C4-2B (cell line): ENCODE results near the gene GRK7.

Experiments used
- H3K27ac ChIP-seq: fragments of 450-650 bp; 2 replicates; pipeline ENCODE4 v1.5.1; 2017
- ZFX ChIP-seq: fragments of 450-650 bp; IDR thresholded peaks from 2 replicates; pipeline ENCODE4 v1.6.1; 2017
- TF ChIP-seq, protein P1 (sequence below): fragments of 450-650 bp; conservative IDR thresholded peaks from 2 replicates; pipeline ENCODE4 v1.5.1; 2017; ENCODE audit warnings: mild to moderate bottlenecking

Gene GRK7

GRCh38 chr3:141763088-141763750, at the start of gene GRK7:
TSS of gene GRK7 (plus strand) at chr3:141763408. CDS start at chr3:141778285, 14,877 bp downstream.
- H3K27ac ChIP-seq: no peak within 1 kb of the TSS
- TF ChIP-seq, protein P1, sequence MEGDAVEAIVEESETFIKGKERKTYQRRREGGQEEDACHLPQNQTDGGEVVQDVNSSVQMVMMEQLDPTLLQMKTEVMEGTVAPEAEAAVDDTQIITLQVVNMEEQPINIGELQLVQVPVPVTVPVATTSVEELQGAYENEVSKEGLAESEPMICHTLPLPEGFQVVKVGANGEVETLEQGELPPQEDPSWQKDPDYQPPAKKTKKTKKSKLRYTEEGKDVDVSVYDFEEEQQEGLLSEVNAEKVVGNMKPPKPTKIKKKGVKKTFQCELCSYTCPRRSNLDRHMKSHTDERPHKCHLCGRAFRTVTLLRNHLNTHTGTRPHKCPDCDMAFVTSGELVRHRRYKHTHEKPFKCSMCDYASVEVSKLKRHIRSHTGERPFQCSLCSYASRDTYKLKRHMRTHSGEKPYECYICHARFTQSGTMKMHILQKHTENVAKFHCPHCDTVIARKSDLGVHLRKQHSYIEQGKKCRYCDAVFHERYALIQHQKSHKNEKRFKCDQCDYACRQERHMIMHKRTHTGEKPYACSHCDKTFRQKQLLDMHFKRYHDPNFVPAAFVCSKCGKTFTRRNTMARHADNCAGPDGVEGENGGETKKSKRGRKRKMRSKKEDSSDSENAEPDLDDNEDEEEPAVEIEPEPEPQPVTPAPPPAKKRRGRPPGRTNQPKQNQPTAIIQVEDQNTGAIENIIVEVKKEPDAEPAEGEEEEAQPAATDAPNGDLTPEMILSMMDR: no peak
- no peak for TF ChIP-seq ZFX

DNA sequence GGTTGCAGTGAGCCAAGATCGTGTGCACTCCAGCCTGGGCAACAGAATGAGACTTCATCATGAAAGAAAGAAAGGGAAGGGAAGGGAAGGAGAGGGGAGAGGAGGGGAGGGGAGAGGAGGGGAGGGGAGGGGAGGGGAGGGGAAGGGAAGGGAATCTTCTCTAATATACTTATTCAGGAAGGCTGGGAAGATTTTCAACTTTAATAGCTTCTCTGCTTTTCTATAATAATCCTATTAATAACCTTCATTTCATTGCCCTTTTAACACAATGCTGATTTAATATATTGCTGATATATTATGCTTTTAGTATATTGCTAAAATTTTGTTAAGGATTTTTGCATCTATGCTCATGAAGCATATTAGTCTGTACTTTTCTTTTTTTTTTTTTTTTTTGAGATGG, 48.5 kb upstream of the GRK7 start:
- TF ChIP-seq ZFX: no peak
- TF ChIP-seq, protein P1: no peak
- no peak overlapping the region for H3K27ac ChIP-seq

DNA sequence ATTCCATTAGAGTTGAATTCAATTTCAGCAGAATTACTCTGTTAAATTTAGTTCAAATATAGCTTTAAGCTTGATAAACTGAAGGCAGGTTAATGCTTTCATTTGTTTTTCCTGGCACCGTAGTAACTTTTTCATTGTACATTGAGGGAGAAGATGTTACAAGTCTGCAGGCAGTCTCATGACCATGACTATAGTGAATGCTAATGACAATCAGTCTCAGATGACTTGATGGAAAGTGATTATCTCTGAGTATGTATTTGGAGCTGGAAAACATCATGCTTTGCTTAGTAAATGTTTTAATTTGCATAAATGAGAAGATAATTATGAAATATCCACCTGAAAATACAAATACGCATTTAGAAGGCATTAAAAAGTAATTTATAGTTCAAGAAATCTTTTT, 41.1 kb upstream of the GRK7 start:
- TF ChIP-seq, protein P1: no peak
- TF ChIP-seq ZFX: no peak
- H3K27ac ChIP-seq: no peak overlapping the region

- no peak overlapping the region for H3K27ac ChIP-seq
- TF ChIP-seq, protein P1: no peak
- no peak for TF ChIP-seq ZFX
These were observed 40.6 kb upstream of the GRK7 start for GRCh38 chr3:141722648-141723047.

DNA sequence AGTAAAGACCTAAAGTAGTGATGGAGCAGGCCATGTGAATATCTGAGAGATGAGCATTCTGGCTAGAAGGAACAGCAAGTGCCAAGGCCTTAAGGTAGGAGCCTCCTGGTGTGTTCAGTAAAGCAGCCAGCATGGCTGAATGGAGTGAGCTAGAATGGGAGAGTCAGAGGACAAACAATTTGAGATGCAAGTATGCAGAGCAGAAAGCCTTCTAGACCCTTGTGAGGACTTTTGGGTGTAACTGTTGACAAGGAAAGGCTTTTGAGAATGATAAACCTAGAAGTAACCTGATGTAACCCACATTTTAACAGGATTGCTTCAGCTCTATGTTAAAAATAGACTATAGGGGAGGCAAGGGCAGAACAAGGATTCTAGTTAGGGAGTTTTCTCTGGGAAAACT, 40.0 kb upstream of the GRK7 start:
- TF ChIP-seq, protein P1: no peak
- TF ChIP-seq ZFX: no peak

DNA sequence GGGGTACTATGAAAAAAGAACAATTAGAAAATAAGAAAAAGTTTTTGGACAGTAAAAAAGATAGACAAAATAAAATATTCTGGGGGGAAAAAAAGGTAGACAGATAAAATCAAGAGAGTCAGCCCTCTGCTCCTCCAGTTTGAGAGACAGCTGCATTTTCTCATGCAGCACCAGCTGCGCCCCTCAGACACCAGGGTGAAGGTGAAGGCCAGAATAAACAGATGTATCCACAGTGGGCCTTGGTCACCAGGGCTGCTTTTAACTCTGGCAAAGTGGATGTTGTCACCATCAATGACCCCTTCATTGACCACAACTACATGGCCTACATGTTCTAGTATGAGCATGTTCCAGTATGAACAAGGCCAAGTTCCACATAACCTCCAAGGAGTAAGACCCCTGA, 39.0 kb upstream of the GRK7 start:
- TF ChIP-seq, protein P1: no peak
- TF ChIP-seq ZFX: no peak
- H3K27ac ChIP-seq: no peak overlapping the region

More for the DNA sequence above, 40.0 kb upstream of the GRK7 start:
- H3K27ac ChIP-seq: no peak overlapping the region

GRCh38 chr3:141725036-141725435, 38.2 kb upstream of the GRK7 start:
- TF ChIP-seq, protein P1: no peak
- TF ChIP-seq ZFX: no peak

More at GRCh38 chr3:141725036-141725435, 38.2 kb upstream of the GRK7 start:
- no peak overlapping the region for H3K27ac ChIP-seq
